Right hindlimb (tissue), 1 donor: ENCODE results near the gene PSMB2.
"Not testable (repeated sequence)": the region's sequence is repeated elsewhere in the genome, so short reads cannot be mapped to it uniquely, and the experiment has no call there.

Experiments used
- DNase-seq: peaks from one replicate; pipeline ENCODE4 v3.0.0-alpha.2; 2018

Gene PSMB2

DNA sequence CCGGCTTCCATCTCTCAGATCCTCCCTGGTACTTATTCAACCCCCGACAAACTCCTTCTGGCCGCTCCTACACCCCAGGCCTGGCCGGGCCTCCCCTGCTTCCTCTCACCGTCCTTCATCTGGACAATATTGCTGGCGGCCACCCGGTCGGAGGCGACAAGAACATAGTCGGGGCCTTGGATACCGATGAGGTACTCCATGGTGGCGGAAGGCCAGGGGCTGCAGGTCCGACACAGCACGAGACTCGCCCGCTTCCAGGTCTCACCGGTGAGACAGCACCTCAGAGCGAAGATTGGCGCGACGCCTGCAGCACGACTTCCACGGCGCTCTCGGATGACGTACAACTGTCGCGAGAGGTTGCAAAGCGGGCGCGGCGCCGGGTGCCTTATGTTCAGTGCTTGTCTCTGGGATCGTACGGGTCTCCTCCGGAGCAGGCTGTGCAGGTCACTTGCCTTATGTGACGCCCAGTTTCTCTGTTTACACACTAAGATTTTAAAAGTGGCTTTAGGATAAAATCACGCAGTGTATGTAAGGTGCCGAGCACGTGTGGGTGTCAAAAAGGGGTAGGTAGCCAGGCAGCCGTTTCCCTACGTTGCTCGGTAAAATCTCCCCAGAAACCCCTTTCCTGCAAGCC lies at the start of gene PSMB2:
TSS of gene PSMB2 (minus strand) at position 294 of the 634 bp plus-strand sequence. CDS start at position 200, 94 bp downstream.
- peak; percentile 96 for DNase-seq

DNA sequence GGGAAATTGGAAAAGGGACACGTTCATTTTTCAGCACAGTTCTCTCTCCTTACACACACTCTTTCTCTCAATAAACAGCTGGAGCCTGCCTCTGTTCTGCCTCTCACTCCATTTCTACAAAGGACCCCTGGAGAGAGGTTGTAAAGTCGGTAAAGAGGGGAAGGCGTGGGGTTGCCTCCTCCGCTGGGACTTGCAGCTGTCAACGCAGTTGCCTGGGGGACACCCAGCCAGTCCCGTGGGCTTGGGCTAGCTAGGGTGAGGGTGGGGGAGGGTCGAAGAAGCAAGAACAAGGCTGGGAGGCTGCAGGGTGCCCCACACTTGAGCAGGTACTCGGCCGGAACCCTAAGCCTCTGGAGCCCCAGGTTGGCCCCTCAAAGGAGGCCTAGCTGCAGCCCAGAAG lies 49.8 kb upstream of the PSMB2 start:
- no peak for DNase-seq

DNA sequence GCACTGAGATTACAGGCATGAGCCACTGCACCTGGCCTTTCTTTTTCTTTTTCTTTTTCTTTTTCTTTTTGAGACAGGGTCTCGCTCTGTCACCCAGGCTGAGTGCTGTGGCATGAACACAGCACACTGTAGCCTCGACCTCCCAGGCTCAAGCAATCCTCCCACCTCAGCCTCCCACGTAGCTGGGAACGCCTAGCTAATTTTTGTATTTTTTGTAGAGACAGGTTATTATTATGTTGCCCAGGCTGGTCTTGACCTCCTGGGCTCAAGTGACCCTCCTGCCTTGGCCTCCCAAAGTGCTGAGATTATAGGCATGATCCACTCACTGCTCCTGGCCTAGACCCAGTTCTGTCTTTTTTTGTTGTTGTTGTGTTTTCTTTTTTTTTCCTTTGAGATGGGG lies 48.8 kb upstream of the PSMB2 start:
- not testable (repeated sequence) for DNase-seq

DNA sequence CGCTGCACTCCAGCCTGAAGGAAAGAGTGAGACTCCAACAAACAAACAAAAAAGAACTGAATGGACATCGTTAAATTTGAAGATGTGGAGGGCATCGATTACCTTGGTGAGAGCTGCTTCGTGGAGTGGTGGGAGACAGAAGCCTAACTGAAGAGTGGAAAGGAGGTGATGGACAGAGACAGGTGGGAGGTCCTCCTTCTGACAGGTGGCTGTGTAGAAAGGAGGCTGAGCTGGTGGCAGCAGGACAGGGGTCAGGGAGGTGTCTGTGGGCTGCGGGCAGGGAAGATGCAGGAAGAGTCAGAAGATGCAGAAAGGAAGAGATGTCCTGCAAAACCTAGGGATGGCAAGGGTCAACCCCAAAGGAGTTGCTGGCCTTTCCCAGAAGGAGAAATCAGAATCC lies 46.8 kb upstream of the PSMB2 start:
- no peak for DNase-seq

DNA sequence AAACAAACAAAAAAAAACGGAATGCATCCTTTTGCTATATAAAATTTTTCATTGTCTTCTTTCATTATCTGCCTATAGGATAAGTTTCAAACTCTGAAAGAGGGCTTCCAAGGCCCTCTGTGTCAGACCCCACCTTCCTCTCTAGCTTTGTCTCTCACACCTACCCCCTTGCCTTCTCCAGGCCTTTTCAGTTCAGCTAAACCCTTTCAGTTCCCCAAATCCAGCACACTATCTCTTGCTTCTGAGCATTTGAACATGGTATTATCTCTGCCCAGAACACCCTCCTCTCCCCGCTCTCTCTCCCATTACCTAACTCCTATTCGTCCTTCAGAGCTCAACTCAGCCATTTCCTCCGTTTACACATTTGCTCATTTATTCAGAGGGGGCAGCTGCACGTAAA lies 41.7 kb upstream of the PSMB2 start:
- DNase-seq = no peak

DNA sequence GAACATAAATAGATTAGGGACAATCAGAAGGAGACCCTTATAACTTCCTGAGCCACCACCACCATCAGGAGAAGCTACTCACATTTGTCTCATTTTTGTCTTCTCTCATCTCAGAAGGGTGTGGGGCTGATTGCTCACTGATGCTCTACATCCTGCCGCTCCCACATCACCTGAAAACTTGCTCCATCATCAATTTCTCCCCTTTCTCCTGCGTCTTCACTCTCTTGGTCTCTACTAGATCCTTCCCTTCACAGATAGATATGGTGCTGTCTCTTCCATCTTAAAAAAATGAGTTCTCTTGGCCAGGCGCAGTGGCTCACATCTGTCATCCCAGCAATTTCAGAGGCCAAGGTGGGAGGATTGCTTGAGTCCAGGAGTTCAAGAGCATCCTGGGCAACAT lies 38.9 kb upstream of the PSMB2 start:
- no peak for DNase-seq

DNA sequence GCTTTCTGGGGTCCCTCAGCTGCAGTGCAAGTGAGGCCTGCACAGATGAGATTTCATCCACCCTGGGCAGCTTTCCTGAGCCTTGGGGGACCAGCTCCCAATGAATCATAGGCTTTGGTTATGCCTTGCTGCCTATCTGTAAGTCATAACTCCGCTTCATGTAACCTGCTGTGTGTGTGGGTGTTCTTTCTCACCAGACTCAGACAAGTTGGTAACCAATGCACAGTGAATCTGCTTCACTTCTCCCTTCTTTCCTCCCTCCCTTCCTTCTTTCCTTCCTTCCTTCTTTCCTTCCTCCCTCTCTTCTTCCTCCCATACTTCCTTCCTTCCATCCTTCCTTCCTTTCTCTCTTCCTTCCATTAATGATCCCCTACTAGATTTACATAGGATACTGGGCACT lies 34.4 kb upstream of the PSMB2 start:
- no peak for DNase-seq

DNA sequence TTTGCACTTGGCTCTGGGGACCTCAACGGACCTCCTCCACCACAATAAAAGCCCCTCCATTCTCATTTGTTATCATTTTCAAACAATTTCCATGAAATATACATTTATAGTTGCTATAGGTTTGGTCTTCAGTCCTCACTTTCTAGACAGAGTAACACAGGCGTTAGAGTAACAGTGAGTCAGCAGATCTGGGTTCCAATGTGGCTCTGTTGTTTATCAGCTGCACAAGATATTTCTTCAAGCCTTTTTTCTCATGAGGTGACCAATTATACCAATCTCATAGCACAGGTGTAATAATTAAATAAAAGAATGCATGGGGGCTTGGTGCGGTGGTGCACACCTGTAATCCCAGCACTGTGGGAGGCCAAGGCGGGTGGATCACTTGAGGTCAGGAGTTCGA lies 32.8 kb upstream of the PSMB2 start:
- no peak for DNase-seq

DNA sequence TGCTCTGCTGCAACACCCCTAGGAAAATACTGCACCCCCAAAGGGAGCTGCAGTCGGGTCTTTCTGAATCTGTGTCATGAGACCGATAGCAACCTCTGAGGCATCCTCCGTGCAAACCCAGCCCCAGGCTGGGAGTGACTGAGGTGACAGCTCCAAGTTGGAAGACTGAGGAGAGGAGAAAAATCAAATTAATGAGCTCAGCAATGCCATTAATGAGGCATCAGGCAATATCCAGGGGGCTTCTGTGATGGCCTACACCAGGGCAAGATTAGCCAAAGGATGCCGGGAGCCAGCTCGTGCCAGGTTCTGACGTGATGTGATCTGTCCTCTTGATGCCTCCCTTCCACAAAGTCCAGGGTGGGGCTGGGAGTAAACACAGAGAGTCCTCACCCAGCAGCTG lies 30.8 kb upstream of the PSMB2 start:
- no peak for DNase-seq

DNA sequence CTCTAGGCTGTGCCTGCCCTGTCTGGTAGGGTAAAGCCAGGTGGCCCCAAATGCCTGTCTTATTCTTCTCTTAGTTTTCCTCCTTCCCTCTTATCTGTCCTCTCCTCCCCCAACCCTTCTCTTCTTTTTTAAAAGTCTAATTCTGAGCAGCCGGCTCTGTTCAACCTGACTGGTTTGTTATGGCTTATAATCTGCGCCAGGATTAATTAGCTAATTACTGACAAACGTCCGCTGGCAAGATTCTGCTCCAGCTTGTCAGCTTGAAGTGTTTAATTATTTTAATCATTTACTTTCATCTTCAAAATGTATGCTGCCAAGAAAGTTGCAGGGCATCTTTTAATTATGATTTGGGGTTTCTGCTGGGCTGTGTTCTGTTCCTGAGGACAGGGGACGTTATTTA lies 27.2 kb upstream of the PSMB2 start:
- DNase-seq = no peak

DNA sequence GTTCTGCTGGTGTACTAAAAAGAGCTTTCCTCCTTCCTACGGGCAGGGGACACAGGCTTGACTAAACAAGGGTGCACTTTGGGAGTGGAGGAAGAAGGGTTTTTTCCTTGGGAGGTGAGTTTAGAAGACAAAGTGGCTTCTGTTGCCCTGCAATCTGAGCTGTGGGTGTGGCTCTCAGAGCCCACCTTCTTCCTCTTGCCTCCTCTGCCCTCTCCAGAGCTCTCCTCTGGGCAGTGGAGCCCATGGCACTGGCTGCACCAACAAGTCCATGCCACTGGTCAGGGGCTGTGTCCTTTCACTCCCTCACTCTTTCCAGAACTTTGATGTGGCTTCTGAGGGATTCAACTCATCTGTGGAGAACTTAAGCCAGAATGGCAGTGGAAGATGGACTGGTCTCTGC lies 25.6 kb upstream of the PSMB2 start:
- DNase-seq = no peak

DNA sequence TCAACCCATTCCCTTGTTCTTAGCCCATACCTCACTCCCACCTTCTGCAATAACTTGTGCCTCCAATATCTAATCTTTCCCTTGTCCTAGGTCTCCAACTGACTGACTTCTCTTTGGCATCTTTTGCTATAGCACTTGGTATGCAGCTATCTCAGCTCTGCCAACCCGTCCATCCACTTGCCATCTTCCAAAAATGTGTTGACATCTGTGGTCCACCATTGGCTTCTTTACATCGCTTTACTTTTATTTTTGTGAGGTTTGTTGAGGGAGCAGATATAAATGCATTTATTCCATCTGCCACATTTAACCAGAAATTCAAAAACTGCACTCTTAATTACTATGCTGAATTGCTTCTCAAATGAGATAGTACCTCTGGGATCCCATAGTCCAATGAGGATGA lies 24.9 kb upstream of the PSMB2 start:
- no peak for DNase-seq

DNA sequence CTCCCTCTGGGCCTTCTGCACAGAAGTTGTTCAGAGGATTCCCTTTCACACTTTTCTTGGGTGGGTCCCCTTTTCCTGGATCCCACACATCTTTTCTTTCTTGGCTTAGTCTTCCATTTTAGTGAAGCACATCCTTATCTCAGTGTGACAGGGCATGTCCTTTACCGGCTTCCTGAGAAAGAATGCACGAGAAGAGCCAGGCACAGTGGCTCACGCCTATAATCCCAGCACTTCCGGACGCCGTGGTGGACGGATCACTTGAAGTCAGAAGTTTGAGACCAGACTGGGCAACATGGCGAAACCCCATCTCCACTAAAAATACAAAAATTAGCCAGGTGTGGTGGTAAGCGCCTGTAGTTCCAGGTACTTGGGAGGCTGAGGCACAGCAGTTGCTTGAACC lies 22.1 kb upstream of the PSMB2 start:
- DNase-seq = no peak

DNA sequence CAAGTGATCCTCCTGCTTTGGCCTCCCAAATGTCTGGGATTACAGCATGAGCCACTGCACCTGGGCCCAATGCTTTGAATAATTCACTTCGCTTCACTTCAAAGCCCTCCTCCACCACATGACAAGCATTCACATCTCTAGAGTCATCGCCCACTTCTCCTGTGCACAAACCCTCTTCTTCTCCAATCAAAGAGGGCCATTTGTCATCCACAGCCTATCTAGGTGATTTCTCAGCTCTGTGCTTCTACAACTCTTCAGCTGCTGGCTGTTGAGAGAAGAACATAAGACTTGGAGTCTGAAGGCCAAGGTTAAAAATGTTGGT lies 20.1 kb upstream of the PSMB2 start:
- no peak for DNase-seq

DNA sequence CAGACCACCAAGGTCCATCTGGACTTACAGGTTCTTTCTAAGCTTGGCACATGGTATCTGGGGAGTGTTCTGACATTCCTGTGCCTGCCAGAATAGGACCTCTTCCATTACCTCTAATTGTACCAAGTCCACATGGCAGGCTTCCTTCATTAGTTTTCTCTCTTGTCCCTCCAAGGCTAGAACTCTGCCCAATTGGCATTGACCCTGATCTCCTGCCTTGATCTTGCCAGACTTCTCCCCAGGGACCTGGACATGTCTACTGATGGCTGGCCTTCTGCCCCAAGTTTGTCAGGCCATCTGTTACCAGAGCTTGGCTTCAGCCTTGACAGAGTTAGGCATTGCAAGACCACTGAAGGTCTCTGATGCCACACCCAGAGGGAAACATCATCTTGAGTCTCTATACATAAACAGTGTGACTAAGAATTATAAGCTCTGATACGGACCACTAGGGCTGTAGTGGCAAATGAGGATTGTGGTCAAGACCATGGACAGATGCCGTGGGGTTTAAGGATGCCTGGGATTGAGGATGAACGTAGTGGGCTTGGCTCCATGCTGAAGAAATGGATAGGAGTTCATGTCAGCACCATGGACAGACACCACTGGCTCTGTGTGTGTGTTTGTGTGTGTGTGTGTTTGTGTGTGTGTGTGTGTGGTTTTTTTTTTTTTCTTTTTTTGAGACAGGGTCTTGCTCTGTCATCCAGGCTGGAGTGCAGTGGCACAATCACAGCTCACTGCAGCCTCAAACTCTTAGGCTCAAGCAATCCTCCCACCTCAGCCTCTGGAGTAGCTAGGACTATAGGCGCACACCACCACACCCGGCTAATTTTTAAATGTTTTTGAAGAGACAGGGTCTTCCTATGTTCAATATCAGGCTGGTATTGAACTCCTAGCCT lies 19.5 kb upstream of the PSMB2 start:
- DNase-seq = peak; percentile 19

DNA sequence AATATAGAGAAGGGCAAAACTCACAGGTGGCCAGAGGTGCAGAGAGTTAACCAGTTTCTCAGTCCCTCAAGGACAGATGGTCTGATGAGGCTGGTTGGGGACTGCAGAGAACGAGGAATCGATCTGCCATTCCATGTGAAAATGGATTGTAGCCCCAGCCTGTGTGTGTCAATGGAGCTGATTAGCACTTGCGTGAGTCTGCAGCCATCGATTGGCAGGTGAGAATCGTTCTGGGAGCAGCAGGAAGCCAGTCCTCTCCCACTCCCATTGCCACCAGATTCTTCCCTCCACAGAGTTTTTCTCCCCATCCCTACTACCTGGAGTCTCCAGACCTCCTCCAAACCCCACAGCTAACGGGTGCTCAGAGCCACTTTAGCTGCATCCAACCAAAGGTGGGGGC lies 18.3 kb upstream of the PSMB2 start:
- no peak for DNase-seq

DNA sequence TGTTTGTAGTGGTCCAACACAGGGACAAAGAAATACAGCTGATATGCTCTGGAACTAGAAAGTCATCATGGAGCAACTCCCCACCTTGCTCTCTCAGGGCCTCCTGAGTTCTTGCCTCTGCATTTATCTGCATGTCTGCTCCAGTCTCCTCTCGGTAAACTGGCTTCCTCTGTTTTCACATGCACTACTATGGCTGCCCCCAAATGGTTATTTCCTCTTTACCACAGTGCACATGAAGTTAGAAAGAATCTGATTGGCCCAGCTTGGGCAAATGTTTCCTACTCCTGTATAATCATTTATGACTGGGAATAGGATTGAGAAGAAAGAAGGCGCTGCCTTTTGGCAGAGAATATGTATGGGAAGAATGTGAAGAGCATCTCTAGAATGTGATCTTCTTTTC lies 16.5 kb upstream of the PSMB2 start:
- DNase-seq = no peak

DNA sequence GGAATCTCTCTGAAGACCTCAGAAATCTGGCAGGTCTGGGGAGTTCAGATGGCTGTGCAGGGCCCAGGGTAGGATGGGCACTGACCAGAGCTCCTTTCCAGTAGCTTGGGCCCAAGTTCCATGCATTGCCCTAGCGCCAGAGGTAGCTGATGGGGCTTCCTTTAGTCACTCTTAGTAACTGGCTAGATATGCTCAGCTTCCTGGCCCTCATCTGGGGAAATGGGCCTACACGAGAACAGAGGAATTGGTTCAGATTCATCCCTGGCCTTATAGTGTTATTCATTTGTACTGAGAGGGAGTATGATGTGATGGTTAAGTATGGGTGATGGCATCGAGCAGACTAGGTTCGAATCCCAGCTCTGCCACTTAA lies 15.5 kb upstream of the PSMB2 start:
- no peak for DNase-seq

DNA sequence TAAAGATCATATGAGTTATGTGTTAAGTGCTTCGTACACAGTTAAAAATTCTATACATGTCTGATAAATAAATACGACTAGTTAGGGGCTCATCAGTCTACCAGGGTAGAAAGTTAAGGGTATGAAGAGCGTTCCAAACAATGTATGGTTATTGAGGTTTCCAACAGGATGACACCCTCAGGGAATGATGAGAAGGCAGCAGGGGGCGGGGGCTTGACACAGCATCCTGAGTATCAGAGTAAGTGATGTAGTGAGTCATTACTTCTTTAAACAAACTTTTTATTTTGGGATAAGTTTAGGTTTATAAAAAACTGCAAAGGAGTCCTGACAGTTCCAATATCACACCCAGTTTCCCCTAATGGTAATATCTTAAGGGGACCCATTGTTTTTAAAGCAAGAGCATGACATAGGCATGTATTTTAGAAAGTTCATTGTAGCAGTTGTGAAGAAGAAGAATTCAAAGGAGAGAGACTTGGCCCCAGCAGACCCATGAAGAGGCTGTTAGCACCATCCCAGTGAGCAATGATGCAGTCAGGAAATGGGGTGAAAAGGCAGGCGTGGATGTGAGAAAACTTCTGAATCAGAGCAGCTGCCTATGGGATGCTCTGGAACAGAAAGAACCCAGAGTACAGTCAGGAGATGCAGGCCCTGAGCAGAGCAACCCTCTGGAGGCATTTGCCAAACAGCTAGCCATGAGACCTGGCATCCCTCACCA lies 15.0 kb upstream of the PSMB2 start:
- DNase-seq = no peak

DNA sequence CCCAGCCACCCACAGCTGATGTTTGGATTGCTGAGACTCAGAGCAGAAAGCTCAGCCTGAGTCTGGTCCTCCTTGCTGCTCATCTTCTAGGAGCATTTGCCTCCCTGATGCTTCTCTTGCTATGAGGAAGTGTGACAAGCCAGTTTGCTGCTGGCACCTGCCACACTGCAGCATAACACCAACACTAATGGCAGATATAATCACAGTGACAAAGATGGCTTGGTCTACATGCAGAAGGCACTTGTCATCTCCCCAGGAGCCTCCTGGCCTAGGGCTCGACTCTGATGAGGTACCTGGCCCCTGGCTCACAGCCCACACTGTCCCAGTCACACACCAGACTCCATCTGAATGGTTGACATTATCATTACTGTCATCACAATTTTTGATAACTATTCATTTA lies 13.9 kb upstream of the PSMB2 start:
- no peak for DNase-seq

DNA sequence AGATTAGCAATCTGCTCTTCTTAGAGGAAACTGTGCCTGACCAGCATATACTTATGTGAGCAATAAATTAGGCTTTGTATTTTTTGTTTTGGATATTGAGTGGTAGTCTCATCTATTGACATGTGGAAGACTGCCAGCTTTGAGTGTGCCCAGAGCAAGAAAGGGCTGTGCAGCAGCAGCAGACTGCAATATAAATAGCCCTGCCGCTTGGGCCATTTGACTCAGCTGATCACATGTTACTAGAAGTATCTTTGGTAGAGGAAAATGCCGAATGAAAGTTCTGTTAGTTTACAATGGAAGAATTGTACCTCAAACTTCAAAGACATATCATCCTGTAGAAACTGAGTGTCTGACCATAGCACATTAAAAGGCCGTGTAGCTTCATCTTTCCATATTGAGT lies 9.1 kb upstream of the PSMB2 start:
- no peak for DNase-seq

DNA sequence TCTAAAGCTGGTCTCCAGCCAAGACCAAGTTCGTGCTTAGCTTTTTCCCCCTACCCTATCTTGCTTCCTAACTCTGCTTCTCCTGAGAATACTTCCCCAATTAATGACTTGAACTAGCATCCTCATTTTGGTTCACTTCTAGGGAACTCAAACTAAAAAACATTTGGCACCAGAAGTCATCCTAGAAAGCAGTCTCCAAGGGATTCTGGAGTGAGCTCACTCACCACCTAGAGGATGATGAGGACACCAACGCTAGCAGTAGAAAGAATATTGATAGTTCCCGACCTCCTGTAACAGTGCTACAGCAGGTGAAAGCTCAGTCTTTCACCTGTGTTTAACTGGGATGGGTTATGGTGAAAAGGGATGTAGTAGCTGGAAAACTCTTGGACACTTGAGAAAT lies 4.7 kb upstream of the PSMB2 start:
- no peak for DNase-seq

DNA sequence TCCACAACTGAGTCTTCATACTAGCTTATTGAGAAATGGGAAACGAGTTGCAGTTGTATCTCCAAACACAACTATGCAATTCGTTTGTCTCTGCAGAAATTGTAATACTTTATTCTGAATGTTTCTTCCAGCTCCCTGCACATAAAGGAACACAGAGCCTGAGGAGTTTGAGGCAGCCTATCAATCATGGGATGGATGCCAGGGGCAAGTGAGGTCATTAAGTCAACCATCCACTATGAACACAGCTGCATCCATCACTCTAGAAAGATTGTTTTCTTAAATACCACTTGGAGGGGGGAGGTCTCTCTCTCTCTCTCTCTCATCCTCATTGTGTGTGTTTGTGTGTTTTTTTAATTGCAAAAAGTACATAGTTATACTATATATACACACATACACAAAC lies 2.9 kb upstream of the PSMB2 start:
- DNase-seq = no peak

DNA sequence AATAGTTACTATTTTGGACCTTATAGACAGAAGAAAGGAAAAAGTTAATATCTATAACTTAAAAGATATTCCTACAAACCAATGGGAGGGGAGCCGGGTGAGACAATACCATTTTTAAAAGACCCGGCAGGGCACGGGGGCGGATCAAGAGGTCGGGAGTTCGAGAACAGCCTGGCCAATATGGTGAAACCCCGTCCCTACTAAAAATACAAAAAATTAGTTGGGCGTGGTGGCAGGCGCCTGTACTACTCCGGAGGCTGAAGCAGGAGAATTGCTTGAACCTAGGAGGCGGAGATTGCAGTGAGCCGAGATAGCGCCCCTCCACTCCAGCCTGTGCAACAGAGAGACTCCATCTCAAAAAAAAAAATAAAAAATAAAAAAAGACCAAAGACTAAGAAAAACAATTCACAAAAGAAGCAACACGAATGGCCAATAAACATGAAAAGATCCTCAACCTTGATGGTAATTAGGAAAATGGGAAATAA lies 1.2 kb upstream of the PSMB2 start:
- DNase-seq = no peak
